Heart left ventricle (tissue), 11 donors: ENCODE measurements around the gene GFRA3. TPM values are rescaled to one million over a fixed set of nuclear protein-coding genes. Genes with fewer than 3 reads are reported as not detected.

Experiments used
- polyA plus RNA-seq, 2 donors: library from polyadenylated mRNA; stranded (reverse); fragments of 200-250 nt; gene quantifications; one replicate each; pipeline ENCODE4 v1.2.3, GENCODE V29; 2013
- total RNA-seq, 9 donors: library from RNA; depleted of rRNA in 2 of 9; stranded (reverse); fragments of >200 nt in 2 of 9; fragmentation: NEBNext Ultra II Directional in 3 of 9; extraction: Animal tissue kit (Norgen Biotek cat#: 25700) in 3 of 9; gene quantifications; one replicate each; pipeline versions ENCODE4 v1.1.0 to v1.2.4, GENCODE V29; 2016 to 2023
- donor health status: ischemic (EF 13 %, LVEDD 7.1; RV severe dilation, severe dysfunction).
- donor health status: healthy with polysubstance abuse.
- donor health status: DM: no; HTN: yes; CAD: no.
- donor health status: DM: no; HTN: no; CAD: no.
- donor health status: ischemic (EF 25% LVEDD 5.7; RV mildly dilated, moderate dysfunction).
- donor health status: healthy.
- donor health status: DM: yes; HTN: yes; CAD: no.
- donor health status: PGD.
- donor health status: nonischemic (EF 23%, LVEDD 6.1; RV moderate dilation, normal function).

The GFRA3 gene
- total and polyA plus RNA-seq, 11 donors: 0.35 to 1.3 (median 0.67) TPM

Other genes starting within 250 kb of the GFRA3 start
- gene FAM13B, start 241.5 kb downstream of the GFRA3 start, total RNA-seq: 10 to 100 TPM; 20.3 to 42.0 (median 27.2) TPM
- gene FAM13B, start 241.5 kb downstream of the GFRA3 start, polyA plus RNA-seq: 10 to 100 TPM in 1 of 2 donors, 1 to 10 TPM in 1; 6.8 to 19.6 TPM
- gene WNT8A, start 190.6 kb downstream of the GFRA3 start, total RNA-seq: not detected
- not detected for gene WNT8A, start 190.6 kb downstream of the GFRA3 start, polyA plus RNA-seq
- 1 to 10 TPM in 8 of 9 donors, under 1 TPM in 1; 0.50 to 5.1 (median 3.4) TPM for gene NME5, start 135.2 kb downstream of the GFRA3 start, total RNA-seq
- gene NME5, start 135.2 kb downstream of the GFRA3 start, polyA plus RNA-seq: 1 to 10 TPM; 2.8 to 4.2 TPM
- gene BRD8, start 96.0 kb downstream of the GFRA3 start, total RNA-seq: 10 to 100 TPM; 16.6 to 30.2 (median 23.0) TPM
- gene BRD8, start 96.0 kb downstream of the GFRA3 start, polyA plus RNA-seq: 10 to 100 TPM; 17.6 to 22.6 TPM
- gene KIF20A, start 95.5 kb downstream of the GFRA3 start, total RNA-seq: 10 to 100 TPM in 1 of 9 donors, 1 to 10 TPM in 2, under 1 TPM in 5, not detected in 1; 0.14 to 12.2 (median 0.79) TPM
- under 1 TPM in 1 of 2 donors, not detected in 1; 0.12 TPM for gene KIF20A, start 95.5 kb downstream of the GFRA3 start, polyA plus RNA-seq
- 10 to 100 TPM; 11.9 to 25.6 (median 17.2) TPM for gene CDC23, start 61.3 kb downstream of the GFRA3 start, total RNA-seq
- 10 to 100 TPM; 10.1 to 17.4 TPM for gene CDC23, start 61.3 kb downstream of the GFRA3 start, polyA plus RNA-seq
- gene CDC25C, start 57.2 kb upstream of the GFRA3 start, total RNA-seq: 1 to 10 TPM in 1 of 9 donors, under 1 TPM in 3, not detected in 5; 0.19 to 2.5 (median 0.58) TPM
- gene CDC25C, start 57.2 kb upstream of the GFRA3 start, polyA plus RNA-seq: under 1 TPM in 1 of 2 donors, not detected in 1; 0.08 TPM
- gene FAM53C, start 63.6 kb upstream of the GFRA3 start, total RNA-seq: 10 to 100 TPM; 21.5 to 41.0 (median 26.2) TPM
- 10 to 100 TPM; 15.0 to 18.3 TPM for gene FAM53C, start 63.6 kb upstream of the GFRA3 start, polyA plus RNA-seq
- 10 to 100 TPM; 31.9 to 65.1 (median 52.6) TPM for gene KDM3B, start 78.1 kb upstream of the GFRA3 start, total RNA-seq
- gene KDM3B, start 78.1 kb upstream of the GFRA3 start, polyA plus RNA-seq: 10 to 100 TPM; 17.0 to 18.2 TPM
- 10 to 100 TPM in 3 of 9 donors, 1 to 10 TPM in 6; 1.6 to 11.2 (median 6.2) TPM for gene REEP2, start 164.4 kb upstream of the GFRA3 start, total RNA-seq
- gene REEP2, start 164.4 kb upstream of the GFRA3 start, polyA plus RNA-seq: 1 to 10 TPM; 2.8 to 3.9 TPM
- 100 to 1,000 TPM in 1 of 9 donors, 10 to 100 TPM in 4, 1 to 10 TPM in 4; 4.0 to 133 (median 15.3) TPM for gene EGR1, start 190.9 kb upstream of the GFRA3 start, total RNA-seq
- gene EGR1, start 190.9 kb upstream of the GFRA3 start, polyA plus RNA-seq: 10 to 100 TPM; 13.9 to 16.2 TPM